ENCODE data around the gene ABCC5.
A peak's percentile ranks its signal among the peaks of the same experiment; 100 is the strongest.
"Not testable (repeated sequence)": the region's sequence is repeated elsewhere in the genome, so short reads cannot be mapped to it uniquely, and the experiment has no call there.

ABCC5 gene

GRCh38 chr3:183896184-183896583 lies 121.5 kb downstream of the ABCC5 start:
- no peak for DNase-seq (ENCODE audit: low read depth in 1 of 2, low spot score in 1 of 2)

- no peak for DNase-seq (ENCODE audit: low read depth in 1 of 2, low spot score in 1 of 2)
Observed at GRCh38 chr3:183895774-183896173, 121.9 kb downstream of the ABCC5 start.

DNA sequence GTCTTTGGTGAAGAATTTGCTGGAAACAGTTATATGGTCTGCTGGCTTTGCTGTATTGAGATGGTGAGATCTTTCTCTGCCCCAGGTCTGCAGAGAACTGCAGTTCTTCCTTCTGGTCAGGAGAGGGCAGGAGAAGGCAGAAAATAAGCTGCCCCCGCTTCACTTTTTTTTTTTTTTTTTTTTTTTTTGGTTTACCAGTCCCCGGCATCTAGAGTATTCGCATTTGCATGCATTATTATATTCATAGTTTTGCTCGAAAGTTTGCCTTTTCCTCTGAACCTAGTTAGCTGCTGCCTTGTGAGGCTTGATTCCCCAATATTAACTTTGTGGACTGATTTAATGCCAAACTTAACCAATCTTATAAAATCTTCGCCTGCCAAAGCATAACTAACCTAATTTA lies 122.4 kb downstream of the ABCC5 start:
- no peak for DNase-seq (ENCODE audit: low read depth in 1 of 2, low spot score in 1 of 2)

DNA sequence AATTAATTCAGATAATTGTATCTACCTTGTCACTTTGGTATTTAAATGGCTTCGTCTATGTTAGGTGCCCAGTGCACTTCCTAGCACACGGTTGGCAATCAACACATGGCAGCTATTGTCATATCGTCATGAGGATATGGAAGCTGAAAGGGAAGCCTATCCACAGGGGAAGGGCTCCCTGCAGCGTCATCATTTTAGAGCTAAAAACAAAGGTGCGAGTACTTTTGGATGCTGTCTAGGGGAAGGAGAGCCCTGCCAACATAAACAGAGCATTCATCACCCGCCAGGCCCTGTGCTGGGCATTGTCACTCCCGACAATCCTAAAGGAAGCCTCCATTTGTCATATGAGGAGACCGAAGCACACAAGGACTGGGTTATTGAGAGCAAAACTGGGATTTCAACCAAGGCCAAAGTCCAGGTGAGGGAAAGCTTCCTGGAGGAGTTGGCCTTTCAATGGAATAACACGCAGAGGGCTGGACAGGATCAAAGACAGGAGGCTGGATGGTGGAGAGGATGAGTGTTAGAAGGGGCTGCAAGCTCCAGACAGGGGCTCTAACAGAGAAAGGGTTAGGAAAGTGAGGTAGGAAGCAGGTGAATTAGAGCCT lies 125.0 kb downstream of the ABCC5 start:
- DNase-seq (ENCODE audit: low read depth in 1 of 2, low spot score in 1 of 2): no peak

- no peak for DNase-seq (ENCODE audit: low read depth in 1 of 2, low spot score in 1 of 2)
Observed at GRCh38 chr3:183885766-183886165, 131.9 kb downstream of the ABCC5 start.

GRCh38 chr3:183884427-183885296 lies 133.0 kb downstream of the ABCC5 start, which contains the start of gene PARL:
PARL (minus strand) TSS chr3:183884880; CDS start chr3:183884846, 34 bp downstream.
- peak; percentile 88 to 95 for DNase-seq (ENCODE audit: low read depth in 1 of 2, low spot score in 1 of 2)

GRCh38 chr3:183884097-183884426 lies 133.6 kb downstream of the ABCC5 start:
- DNase-seq (ENCODE audit: low read depth in 1 of 2, low spot score in 1 of 2): no peak

GRCh38 chr3:183883291-183884096 lies 134.2 kb downstream of the ABCC5 start:
- DNase-seq (ENCODE audit: low read depth in 1 of 2, low spot score in 1 of 2): no peak

- no peak for DNase-seq (ENCODE audit: low read depth in 1 of 2, low spot score in 1 of 2)
Observed at GRCh38 chr3:183880121-183880520, 137.6 kb downstream of the ABCC5 start.

DNA sequence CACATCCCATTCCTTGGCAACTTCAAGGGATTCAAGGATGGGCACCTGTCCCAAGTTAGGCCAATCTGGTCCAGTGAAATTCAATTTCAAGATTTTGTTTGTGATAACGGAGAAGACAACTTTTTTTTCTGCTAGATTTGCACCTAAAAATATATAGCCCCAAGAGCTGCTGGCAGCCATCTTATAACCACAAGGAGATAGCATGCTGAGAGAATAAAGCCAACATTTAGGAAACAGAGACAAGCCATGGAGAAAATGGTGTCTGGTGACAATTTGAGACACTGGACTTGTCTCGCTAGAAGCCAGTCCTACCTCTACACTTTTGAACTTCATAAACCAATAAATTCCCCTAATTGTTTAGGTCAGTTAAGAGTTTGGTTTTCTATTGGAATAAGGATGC lies 138.4 kb downstream of the ABCC5 start:
- DNase-seq (ENCODE audit: low read depth in 1 of 2, low spot score in 1 of 2): no peak

DNA sequence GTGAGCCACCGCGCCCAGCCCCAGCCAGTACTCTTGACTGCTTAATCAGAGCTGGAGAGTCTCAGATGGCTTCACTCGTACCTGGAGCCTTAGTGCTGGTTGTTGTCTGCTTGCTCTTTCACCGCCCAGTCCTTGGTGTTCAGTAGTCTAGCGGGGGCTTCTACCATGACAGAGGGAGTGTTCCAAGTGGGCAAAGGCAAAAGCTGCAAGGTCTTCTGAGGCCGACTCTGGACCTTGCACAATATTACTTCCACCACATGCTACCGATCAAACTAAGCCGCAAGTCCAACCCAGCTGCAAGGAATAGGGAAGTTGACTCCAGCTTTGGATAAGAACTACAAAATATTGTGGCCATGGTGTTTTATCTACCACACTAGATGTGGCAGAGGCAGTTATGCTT lies 139.6 kb downstream of the ABCC5 start:
- no peak for DNase-seq (ENCODE audit: low read depth in 1 of 2, low spot score in 1 of 2)

- not testable (repeated sequence) for DNase-seq (ENCODE audit: low read depth in 1 of 2, low spot score in 1 of 2)
Observed at GRCh38 chr3:183877227-183877626, 140.5 kb downstream of the ABCC5 start.

DNA sequence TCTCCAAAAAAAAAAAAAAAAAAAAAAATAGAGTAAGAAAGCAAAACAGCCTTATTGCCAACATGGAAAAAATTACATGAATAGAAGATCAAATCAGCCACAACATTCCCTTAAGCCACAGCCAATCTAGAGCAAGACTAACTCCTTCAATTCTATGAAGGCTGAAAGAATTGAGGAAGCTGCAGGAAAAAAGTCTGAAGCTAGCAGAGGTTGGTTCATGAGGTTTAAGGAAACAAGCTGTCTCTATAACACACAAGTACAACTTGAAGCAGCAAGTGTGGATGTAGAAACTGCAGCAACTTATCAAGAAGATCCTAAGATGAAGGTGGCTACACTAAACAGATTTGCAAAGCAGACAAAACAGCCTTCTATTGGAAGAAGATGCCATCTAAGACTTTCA lies 142.3 kb downstream of the ABCC5 start:
- no peak for DNase-seq (ENCODE audit: low read depth in 1 of 2, low spot score in 1 of 2)

GRCh38 chr3:183873914-183874313 lies 143.8 kb downstream of the ABCC5 start:
- DNase-seq (ENCODE audit: low read depth in 1 of 2, low spot score in 1 of 2): no peak

- DNase-seq (ENCODE audit: low read depth in 1 of 2, low spot score in 1 of 2): no peak
Observed at GRCh38 chr3:183871541-183871940, 146.1 kb downstream of the ABCC5 start.

DNA sequence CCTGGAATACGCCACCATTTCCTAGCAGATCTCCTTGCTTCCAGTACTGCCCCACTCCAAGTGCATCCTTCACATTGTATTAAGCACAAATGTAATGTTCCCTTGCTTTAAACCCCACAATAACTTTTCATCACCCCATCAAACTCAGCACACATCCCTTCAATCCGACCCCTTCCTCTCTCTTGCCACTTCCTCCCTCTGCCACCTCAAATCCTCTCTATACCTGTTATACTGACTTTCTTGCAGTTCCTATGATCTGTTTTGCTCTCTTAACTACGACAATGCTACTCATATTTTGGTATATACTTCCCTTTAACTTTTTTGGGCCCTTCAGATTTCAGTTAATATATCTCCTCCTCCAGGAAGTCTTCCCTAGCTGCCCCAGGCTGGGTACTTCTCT lies 147.1 kb downstream of the ABCC5 start:
- no peak for DNase-seq (ENCODE audit: low read depth in 1 of 2, low spot score in 1 of 2)
